ENCODE results near the gene EXOC3.

DNA sequence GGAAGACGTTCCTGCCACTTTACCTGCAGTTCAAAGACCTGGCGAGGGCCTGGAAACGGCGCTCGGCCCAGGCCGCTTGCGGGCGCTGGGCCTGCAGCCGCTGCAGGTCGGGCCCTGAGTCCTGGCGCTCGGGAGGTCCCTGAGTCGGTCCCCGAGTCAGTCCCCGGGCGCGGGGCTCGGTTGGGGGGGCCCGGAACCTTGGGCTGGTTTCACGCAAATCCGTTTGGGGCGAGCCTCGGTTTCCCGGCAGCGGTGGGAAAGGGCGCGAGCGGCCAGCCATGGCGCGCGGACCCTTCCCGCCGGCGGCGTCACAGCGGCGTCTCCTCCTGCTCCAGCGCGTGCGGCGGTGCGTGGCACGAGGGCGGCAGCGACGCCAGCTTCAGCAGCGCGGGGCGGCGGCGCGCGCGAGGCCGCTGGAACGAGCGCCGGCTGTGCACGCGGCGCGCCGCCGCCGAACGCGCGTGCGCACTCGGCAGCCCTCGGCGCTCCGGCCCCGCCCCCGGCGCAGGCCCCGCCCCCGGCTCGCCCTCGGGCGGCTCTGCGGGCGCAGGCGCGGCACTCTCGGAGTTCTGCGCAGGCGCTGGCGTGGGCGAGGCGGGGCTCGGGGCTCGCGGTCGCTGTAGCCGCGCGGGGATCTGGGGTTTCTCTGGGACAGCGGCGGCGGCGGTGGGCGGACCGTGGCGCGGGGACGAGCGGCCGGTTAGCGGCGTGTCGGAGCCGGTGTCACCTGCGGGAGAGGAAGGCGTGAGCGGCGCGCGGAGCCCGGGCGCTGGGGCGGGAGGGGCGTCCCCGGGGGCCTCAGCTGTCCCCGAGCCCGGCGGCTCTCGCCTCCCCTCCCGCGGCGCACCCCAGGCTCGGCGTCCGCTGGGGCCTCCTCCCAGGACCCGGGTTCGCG, 29.9 kb downstream of the EXOC3 start:
- no peak for TF ChIP-seq SMC3 (IDR thresholded peaks at IDR 0.05; ENCODE audit: low read depth, low read length)
- TF ChIP-seq, protein P1, sequence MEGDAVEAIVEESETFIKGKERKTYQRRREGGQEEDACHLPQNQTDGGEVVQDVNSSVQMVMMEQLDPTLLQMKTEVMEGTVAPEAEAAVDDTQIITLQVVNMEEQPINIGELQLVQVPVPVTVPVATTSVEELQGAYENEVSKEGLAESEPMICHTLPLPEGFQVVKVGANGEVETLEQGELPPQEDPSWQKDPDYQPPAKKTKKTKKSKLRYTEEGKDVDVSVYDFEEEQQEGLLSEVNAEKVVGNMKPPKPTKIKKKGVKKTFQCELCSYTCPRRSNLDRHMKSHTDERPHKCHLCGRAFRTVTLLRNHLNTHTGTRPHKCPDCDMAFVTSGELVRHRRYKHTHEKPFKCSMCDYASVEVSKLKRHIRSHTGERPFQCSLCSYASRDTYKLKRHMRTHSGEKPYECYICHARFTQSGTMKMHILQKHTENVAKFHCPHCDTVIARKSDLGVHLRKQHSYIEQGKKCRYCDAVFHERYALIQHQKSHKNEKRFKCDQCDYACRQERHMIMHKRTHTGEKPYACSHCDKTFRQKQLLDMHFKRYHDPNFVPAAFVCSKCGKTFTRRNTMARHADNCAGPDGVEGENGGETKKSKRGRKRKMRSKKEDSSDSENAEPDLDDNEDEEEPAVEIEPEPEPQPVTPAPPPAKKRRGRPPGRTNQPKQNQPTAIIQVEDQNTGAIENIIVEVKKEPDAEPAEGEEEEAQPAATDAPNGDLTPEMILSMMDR (conservative IDR thresholded peaks at IDR 0.05; ENCODE audit: low read depth, low read length): no peak
